Activated T-cell treated with anti-CD3 and anti-CD28 coated beads for 24 hours (primary cell): Measurements from ENCODE around the gene TRIM66.
A peak's percentile ranks its signal among the peaks of the same experiment; 100 is the strongest.
"Not testable (repeated sequence)": the region's sequence is repeated elsewhere in the genome, so short reads cannot be mapped to it uniquely, and the experiment has no call there.

ENCODE experiments used
- DNase-seq: peaks from one replicate; pipeline ENCODE4 v3.0.0-alpha.2; 2020; ENCODE audit warnings: low read depth

The TRIM66 gene

DNA sequence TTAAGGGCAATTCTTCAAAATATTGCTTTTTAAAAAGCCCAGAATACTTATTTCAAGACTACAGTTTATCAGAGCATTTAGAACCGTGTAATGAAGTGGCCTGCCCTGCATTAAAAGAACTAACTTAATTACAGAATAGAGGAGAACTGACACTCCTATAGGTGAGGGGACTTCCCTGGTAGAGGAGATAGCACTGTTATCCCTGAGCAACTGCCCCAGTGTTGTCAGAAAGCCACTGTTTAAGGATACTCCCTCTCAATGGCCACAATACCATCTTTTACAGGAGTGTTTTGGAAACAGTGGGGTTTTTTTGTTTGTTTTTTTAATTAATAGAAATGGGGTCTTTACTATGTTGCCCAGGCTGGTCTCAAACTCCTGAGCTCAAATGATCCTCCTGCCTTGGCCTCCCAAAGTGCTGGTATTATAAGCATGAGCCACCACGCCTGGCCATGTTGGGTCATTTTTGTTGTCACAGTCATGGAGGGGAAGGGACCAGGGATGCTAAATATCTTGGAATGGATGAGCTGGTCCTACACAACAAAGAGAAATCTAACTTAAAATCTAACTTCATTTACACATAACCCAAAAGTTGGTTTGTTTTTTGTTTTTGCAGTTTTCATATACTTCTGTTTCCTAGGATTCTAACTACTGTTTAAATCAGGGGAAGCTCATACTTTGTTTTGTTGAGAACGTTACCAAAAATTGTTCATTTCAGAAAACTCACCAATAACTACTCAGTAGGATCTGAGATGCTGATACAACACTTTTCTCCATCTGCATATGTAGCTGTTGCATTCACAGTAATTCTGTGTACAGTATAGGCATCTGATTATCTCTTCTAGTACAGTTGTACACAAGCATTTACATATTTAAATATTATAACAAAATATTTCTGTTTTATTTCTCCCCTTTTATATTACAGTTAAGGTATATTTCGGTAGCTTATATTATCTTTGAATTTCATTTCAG, 8.2 kb upstream of the TRIM66 start:
- no peak for DNase-seq

DNA sequence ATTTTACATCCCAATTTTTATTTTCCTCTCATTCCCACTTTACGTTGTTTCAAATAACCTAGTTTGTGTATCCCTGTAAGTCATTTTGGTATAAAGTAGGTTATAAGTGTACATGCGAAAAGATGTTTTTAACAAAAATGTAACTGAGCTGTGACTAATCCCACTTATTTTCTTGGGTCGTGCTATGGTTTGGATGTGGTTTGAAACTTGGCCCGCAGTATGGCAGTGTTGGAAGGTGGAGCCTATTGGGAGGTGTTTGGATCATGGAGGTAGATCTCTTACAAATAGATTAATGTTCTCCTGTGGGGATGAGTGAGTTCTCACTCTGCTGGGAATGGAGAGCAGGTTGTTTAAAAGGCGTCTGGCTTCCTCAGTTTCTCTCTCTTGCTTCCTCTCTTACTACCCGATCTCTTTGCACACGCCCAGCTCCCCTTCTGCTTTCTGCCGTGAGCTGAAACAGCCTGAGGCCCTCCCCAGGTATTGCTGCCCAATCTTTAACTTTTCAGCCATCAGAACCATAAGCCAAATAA, 7.3 kb upstream of the TRIM66 start:
- DNase-seq: no peak

DNA sequence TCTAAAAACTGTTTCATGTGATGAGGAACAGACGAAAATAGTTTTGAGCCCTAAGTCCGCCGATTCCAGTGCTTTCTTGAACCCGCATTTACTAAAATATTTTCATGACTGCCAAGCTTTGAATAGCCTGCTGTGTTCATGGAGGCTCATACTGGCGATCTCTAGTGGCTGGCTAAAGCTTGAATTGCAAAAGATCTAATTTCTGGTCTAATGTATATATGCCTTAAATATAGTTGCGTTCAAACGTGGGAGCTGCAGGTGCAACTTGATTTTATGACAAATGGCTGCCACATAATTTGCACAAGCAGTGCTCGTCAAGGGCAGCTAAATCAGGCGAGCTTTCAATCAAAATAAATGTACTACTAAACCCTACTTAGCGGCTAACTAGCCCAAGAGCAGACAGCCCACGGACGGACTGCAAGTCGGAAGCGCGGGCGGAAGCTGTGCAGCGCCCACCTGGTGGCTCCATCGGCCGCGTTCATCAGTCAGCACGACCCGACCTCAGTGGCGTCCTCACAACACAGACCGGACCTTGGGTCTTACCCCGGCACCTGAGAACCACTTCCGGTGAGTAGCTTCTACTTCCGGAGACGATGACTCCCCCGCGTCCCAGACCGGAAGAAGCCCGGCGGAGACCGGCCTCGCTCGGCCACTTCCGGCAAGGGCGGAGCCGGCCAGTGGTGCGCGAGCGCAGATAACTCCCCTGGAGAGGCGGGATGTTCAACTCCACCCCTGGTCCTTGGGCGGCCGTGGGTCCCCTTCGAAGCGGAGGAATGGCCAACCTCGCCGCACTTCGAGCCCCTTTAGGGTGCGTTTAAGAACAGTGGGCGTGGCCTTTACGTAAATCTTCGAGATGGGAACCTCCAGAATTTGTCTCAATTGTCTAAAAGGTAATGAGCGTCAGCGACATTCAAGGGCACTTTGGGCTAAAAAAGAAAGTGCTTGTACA, 6.2 kb upstream of the TRIM66 start:
- peak; percentile 86 for DNase-seq

DNA sequence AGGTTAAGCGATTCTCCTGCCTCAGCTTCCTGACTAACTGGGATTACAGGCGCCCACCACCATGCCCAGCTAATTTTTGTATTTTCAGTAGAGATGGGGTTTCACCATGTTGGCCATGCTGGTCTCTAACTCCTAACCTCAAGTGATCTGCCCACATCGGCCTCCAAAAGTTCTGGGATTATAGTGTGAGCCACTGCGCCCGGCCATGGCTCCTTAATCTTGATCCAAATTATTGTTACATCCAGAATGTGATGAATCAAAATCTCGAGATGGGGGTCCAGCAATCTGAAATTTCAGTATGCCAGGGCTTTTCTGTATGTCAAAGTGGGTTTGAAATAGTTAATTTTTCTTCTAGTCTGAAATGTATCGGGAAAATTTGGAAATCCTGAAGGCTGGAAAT, 3.9 kb upstream of the TRIM66 start:
- DNase-seq: no peak

DNA sequence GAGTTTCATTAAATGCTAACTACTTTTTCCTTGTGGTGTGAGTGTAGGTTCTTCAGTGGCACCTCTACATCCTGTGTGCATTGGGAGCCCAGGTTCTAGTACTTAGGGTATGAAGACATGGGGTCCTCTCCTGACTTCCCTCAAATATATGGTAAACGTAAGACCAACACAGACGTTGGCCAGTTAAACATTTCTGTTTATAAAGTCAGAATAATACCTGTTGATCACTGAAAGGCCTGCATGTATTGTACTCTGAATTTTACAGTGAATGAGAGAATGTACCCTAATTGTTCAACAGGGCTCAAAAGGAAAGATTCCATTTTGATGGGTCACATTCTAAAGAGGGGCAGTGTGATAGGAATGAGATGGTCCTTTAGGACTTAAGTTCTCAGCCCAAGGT, 3.4 kb upstream of the TRIM66 start:
- no peak for DNase-seq

DNA sequence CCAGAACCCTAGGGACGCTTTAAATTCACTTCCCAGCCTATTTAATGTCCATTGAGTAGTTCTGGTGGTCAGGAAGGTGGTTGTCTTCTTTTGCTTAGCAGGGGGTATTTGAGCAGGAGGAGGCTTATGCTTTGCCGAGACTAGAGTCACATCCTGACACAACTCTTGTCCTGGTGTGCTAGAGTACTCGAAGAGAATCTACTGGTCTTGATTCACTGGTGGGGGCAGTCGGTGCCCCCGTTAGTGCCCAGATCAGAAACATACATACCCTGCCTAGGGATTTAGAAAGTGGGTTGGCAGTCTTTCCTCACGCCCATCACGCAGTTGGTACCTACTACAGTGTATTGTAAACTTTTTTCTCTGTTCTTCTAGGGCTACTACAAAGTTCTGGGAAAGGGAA, 2.8 kb upstream of the TRIM66 start:
- no peak for DNase-seq

DNA sequence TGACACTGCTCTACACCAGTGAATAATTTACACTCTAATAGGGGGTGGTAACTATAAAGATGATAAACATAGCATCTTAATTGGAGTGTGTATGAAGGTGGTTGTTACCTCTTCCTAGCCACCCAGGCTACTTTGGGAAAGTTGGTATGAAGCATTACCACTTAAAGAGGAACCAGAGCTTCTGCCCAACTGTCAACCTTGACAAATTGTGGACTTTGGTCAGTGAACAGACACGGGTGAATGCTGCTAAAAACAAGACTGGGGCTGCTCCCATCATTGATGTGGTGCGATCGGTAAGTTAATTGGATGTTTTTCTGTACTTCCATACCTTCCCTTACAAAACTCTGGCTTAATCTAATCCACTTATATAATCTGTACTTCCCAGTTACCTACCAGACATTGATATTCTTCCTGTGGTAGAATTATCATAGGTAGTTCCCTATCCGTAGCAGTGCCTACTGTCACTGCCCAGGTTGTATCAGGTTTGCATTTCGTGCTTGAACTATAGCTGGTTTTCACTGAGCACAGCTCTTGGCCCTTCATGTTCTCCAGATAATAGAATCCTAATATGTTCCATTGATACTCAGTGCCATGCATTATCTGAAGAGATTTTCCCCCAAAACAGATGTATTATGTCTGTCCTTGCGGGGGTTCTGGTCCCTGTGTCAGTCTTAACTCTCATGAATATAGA, 2.3 kb upstream of the TRIM66 start:
- DNase-seq: no peak

DNA sequence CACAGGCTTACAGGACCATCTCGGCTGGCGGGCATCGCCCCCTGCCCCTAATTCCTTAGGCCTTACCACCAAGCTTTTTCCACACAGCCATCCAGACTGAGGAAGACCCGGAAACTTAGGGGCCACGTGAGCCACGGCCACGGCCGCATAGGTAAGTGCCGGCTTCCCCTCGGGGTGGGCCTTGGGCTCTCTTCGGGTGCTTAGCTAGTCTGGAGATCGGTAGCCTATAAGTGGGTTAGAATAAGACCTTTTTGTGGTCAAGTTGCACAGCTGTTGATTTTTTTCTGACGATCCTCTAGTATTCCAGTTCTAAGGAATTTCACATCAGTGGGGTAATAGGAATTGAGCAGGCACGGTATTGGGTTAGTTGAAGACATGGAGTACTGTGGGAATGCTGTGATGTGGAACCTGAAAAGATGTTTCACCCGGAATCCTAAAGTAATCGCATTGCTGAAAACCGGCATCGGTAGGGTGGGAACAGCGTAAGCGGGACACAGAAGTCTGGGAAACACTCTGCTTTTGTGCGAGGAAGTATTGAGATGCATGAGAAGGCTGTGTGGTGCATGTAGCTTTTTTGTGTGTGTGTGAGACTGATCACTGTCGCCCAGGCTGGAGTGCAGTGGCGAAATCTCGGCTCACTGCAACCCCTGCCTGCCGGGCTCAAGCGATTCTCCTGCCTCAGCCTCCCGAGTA, 796 bp upstream of the TRIM66 start:
- peak; percentile 23 for DNase-seq

DNA sequence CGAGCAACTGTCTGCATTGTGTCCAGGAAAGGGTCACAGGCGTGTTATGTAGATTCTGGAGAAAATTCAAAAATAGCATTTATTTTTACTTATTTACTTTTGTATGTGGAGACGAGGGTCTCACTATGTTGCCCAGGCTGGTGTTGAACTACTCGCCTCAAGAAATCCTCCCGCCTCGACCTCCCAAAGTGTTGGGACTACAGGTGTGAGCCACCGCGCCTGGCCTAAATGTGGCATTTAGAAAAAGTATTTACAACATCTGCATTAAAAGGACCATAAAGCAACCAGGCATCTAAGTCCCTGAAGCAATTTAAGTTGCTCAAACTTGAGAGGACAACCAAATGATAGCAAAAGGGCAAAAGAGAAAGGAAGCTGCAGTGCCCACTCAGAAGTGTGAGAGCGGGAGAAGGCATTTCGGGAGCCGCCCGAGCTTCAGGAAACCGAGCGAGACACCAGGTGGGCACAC, 595 bp downstream of the TRIM66 start:
- DNase-seq: no peak

DNA sequence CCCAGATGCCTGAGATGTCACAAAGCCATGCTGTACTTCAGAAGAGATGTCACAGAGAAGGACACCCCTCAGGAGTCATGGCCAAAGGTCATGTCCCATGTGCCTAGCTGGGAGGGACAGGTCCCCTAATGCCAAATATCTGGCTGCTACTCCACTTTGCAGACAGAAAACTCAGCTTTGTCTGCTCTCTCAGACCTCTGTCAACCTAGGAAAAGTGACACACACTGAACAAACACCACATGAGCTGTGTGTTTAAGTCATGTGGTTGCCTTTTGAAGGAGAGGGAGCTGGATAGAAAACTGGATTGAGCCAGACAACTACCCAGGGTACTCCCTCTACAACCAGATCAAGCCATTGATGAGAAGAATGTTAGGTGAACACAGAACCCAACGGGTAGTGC, 3.5 kb downstream of the TRIM66 start:
- DNase-seq: no peak

DNA sequence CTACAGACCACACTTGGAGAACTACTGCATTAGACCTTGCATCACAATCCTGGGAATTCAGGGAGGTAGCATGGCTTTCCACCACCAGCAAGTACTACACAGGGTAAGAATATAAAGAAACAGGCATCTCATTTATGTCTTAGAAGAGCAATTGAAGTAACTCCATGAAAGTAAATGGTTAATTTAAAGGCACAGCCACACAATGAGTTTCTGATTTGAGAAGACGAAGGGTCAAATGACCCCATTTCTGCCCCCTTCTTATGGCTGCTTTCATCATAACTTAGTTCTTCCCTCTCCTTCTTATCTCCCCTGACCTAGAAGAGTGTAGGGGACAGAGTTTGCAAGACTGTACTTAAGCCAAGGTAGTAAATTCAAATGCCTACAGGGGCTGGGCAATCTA, 6.0 kb downstream of the TRIM66 start:
- no peak for DNase-seq

DNA sequence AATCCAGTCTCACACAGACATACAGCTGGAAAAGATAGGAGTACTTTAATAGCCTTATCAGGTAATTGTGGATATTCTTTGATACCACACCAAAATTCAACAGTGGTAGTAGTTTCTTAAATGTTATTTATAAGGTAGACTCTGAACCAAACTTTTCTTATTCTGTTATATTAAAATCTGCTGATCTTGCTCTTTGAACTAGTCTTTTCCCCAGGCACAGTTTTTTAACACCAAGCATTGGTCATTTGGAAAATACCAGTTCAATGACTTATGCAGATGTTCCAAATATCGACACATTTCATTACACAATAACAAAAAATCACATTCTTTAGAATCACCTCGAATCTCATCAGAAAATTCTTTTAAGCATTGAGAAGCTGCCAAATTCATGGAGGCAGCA, 7.6 kb downstream of the TRIM66 start:
- no peak for DNase-seq

DNA sequence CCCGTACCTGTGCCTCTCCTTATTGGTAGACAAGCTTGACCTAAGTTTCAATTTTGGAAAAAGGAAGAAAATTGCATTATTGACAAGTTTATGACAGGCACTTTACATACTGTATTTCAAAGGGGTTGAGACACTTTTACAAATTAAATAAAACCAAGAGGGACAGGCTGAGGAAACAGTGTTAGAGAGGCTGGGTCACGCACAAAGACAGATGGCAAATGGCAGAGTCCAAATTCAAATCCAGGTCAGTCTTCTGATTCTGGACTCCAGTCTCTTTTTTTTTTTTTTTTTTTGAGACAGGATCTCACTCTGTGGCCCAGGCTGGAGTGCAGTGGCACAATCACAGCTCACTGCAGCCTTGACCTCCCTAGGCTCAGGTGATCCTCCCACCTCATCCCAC, 10.1 kb downstream of the TRIM66 start:
- no peak for DNase-seq

DNA sequence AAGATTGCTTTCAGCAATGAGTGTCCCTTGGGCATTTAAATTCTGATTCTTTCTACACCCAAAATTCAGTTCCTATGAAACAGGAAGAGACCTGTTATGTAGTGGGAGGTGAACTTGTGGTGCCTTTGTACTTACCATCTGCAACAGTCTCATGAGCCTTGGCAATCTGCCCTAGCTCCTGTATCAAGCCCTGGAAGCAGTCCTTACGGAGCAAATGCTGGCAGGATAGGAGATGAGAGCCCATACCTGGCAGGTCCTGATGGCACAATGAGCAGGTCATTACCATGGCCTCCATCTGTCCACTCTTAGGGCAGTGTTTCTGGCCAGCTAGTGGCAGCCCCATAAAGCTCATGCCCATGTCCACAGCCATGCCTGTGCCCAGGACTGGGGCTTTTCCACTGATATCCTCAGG, 10.8 kb downstream of the TRIM66 start:
- DNase-seq: no peak

DNA sequence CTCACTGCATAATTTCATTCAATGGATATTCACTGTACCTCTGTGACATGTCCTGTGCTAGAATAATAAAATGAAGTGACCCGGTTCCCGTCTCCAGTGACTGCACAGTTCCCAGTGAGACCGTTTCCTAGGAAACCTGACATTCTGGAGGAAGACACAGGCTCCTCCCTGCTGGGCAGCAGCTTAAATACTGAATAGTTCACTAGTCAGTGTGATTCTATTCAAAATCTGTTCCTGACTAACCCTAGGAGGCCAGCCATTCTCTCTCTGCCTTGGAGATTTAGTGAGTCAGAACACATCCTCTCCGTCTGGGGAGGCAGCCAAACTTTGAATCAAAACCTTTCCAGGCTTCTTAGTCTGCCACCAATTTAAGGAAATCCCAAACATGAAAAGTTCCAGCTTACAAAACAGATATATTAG, 11.3 kb downstream of the TRIM66 start:
- no peak for DNase-seq

DNA sequence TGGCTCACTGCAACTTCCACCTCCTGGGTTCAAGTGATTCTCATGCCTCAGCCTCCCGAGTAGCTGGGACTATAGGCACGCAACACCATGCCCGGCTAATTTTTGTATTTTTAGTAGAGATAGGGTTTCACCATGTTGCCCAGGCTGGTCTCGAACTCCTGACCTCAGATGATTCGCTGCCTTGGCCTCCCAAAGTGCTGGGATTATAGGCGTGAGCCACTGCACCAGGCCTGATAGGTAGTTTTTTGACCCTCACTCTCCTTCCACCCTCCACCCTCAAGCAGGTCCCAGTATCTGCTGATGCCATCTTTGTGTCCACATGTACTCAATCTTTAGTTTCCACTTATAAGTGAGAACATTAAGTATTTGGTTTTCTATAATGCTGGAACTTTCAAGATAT, 12.4 kb downstream of the TRIM66 start:
- not testable (repeated sequence) for DNase-seq

DNA sequence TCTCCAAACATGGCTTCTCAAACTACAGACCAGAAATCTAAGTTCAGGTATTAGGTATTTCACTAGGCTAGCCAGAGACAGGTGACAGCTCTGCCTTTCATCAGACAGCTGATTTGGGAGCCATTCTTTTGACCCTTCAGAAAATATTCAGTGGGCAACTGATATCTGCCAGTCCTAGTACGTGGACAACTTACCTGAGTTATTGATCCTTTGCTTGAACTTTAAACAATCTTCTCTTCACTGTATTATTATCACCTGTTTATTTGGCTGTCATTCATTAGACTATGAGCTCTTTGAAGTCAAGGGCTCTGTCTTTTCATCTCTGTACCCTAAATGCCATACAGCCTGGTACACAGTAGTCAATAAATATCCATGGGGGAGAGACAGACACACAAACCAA, 17.2 kb downstream of the TRIM66 start:
- DNase-seq: no peak

DNA sequence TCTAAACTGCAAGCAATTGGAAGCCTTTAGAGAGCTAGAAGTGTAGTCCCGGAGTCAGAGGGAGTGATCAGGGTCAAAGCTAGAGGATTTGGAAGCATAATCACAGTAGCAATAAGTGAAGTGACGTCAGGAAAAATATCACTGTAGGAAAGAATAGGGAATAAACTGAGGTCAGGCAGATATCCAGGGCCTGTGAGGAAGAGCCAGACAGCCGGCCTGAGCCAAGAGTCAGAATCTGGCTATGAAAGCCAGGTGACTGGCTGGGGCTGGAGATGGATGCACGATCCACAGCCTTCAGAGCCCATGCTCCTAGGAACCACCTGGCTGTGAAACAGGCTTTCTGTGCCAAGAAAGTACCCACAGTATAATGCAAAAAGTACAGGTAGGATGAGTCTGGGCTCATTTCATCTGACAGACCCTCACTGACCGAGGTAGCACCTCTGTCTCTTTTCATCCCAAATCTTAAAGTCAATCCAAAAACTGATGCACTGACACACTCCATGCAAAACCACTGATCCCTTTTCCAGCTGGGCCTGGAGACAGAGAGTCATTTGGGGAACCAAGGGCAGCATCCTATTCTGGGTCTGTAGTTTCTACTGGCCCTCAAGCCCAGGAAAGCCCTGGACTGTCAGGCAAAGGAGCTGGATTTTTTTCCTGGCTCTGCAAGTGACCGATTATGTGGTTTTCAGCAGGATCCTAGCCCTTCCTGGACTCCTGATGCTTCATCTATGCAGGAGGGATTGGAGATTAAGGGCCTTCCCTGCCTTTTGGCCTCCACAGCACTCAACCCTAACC, 21.3 kb downstream of the TRIM66 start:
- no peak for DNase-seq

DNA sequence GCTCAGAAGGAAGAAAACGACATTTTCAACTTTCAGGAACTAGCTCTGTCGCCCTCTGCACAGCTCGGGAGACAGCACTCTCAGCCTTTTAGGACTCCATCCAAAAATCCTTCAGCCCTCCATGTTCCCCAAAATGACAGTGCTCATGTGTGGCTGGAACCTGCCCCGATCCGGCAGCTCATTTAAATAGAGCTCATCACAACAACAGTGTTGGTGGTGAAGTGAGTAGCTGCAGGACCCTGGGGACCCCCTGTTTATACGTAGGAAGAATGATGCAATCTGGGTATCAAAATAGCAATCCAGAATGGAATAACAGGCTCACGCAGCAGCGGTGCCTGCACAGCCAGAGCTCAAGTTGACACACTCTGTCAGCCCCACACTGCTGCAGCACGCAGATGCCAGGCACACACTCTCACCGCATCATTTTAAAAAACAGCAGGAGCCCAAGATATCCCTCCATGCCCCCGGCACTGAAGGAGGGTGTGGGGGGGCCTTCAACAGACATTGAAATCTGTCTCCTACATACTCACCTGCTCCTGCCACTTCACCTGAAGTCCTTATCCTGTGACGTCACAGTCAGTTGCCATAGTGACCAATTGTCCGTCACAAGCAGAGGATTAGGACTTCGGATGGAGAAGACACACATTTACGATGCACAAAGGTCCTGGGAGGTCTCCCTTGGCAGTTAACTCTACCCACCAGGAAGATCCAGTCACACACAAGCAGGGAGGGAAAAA, 24.0 kb downstream of the TRIM66 start:
- DNase-seq: no peak

DNA sequence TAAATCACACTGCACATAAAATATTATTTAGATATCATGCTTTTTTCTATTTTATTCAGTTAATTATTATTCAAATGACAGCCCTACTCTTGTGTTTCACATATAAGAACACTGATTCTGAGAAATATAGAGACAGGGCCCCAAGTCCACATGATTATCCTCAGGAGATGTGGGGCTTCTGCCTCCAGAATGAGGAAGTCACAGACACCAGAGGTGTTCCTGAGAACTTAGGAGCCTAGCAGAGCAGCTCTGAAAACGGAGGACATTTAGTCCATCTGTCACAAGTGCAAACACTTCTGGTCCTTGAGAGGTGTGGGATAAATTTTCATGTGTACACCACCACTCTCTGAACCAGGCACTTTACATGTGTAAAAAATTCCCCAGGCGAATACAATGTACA, 26.2 kb downstream of the TRIM66 start:
- DNase-seq: no peak
